ENCODE results near the gene BCAS3. TPM values are rescaled to one million over a fixed set of nuclear protein-coding genes. Genes with fewer than 3 reads are reported as not detected.

The BCAS3 gene
- 10 to 100 TPM; 20.7 to 76.3 (median 39.8) TPM for total RNA-seq

DNA sequence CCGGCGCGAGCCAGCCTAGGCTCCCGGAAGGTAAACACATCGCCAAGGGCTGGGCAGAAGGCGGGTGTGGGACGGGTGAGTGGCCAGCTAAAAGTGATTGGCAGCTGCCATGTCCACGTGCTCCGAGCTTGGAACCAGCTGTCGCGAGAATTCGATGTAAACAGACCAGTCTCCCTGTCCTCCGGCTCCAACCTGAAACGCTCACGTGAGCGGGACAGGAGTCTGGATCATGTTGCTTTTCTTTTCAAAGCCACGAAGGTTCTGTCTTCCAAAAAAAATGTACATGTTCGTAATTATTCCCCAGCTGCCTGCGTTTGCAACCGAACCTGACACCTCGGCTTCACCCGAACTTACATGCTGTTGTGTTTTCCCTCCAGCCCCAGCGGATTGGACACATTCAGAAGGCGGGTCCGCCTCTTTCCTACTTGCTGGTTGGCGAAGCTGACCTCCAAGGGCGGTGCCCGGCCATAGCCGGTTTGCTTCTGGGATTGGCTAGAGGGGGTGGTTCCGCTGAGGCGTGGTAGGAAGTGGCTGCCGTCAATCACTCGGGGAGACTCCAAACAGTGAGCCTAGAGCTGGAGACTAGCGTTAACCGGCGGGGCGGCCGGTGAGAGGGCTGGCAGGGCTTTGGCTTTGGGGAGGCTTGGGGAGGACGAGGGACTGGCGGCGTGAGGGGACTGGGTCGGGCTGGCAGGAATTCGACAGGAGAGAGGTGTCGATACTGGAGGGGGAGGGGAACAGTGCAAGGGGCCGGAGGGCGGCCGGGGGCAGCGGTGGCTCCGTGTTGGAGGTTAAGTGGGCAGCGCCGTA, at the start of gene BCAS3:
Gene BCAS3 (plus strand): TSS at position 544 of the 810 bp plus-strand sequence.
- in situ Hi-C loops (cut with MboI; ENCODE audit: low pct_ligation_motif_present in 1 of 4, low pct_unique_long_range_greater_than_20kb in 1 of 4, low sequenced_read_pairs in 3 of 4) (no loop called here), intact Hi-C loops (cut with DNase I; ENCODE audit: low total_unique reads) (no loop called here)
- Histone ChIP-seq H3K27me3 (no peaks in the 10 kb centered on the region), H3K9me3 (no peaks in the 10 kb centered on the region), H3K36me3 (no peaks in the 10 kb centered on the region), H3K4me1 (peaks cover 2 to 13% (median 9%) of the 10 kb centered on the region in 4 donors), H3K27ac (peak within 1 kb of the TSS; percentile 78 to 88 (median 80)), H3K4me3 (peak within 1 kb of the TSS; percentile 61 to 84 (median 74))
- 0 to 1% methylated on average over 1 to 51 of the region's 51 CpGs for WGBS, 2 donors (ENCODE audit: low coverage in 1 of 2)
- DNase-seq: peak; percentile 98
- TF ChIP-seq POLR2AphosphoS5 (IDR thresholded peaks at IDR 0.05) (peak; percentile 80 to 88 (median 87)), EP300 (IDR thresholded peaks at IDR 0.05; ENCODE audit: low read depth) (no peak), POLR2A (IDR thresholded peaks at IDR 0.05) (peak; percentile 89)
- TF ChIP-seq, protein P1, sequence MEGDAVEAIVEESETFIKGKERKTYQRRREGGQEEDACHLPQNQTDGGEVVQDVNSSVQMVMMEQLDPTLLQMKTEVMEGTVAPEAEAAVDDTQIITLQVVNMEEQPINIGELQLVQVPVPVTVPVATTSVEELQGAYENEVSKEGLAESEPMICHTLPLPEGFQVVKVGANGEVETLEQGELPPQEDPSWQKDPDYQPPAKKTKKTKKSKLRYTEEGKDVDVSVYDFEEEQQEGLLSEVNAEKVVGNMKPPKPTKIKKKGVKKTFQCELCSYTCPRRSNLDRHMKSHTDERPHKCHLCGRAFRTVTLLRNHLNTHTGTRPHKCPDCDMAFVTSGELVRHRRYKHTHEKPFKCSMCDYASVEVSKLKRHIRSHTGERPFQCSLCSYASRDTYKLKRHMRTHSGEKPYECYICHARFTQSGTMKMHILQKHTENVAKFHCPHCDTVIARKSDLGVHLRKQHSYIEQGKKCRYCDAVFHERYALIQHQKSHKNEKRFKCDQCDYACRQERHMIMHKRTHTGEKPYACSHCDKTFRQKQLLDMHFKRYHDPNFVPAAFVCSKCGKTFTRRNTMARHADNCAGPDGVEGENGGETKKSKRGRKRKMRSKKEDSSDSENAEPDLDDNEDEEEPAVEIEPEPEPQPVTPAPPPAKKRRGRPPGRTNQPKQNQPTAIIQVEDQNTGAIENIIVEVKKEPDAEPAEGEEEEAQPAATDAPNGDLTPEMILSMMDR (IDR thresholded peaks at IDR 0.05): no peak

DNA sequence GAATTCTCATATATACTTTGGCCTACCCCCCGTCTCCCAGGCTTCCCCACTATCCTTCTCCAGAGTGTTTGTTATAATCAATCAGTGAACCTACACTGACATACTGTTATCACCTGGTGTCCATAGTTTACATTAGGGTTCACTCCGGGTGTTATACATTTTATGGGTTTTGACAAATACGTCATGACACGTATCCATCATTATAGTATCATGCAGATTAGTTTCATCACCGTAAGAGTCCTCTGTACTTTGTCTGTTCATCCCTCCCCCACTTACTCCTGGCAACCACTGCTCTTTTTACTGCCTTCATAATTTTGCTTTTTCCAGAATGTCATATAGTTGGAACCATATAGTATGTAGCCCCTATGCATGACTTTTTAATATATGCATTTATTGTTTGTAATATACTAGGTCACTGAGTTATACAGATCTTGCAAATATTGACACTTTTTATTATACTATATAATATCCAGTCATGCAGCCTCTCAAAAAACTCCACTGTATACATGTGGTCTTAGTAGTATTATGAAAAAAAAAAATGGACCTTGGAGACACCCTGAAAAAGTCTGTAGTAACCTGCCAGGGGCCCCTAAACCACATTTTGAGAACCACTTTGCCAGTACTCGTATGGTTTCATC, 49.3 kb upstream of the BCAS3 start:
- DNase-seq: no peak
- no peaks in the 10 kb centered on the region for H3K9me3 ChIP-seq
- intact Hi-C loops (cut with DNase I; ENCODE audit: low total_unique reads): no loop called here
- peaks cover 0 to 10% (median 0%) of the 10 kb centered on the region in 4 donors for H3K36me3 ChIP-seq
- H3K4me1 ChIP-seq: no peaks in the 10 kb centered on the region
- in situ Hi-C loops (cut with MboI; ENCODE audit: low pct_ligation_motif_present in 1 of 4, low pct_unique_long_range_greater_than_20kb in 1 of 4, low sequenced_read_pairs in 3 of 4): loop anchor here in 2 of 4 donors (25.0 kb wide), 2 partner anchors 166 to 191 kb away; no protein-coding TSS in a partner anchor
- no peak overlapping the region for H3K4me3 ChIP-seq
- 64 to 70% methylated on average over 5 to 6 of the region's 6 CpGs for WGBS, 2 donors (ENCODE audit: low coverage in 1 of 2)
- H3K27me3 ChIP-seq: no peaks in the 10 kb centered on the region
- TF ChIP-seq POLR2A (IDR thresholded peaks at IDR 0.05) (no peak), EP300 (IDR thresholded peaks at IDR 0.05; ENCODE audit: low read depth) (no peak), POLR2AphosphoS5 (IDR thresholded peaks at IDR 0.05) (no peak)
- TF ChIP-seq, protein P1 (IDR thresholded peaks at IDR 0.05): no peak
- no peak overlapping the region for H3K27ac ChIP-seq

DNA sequence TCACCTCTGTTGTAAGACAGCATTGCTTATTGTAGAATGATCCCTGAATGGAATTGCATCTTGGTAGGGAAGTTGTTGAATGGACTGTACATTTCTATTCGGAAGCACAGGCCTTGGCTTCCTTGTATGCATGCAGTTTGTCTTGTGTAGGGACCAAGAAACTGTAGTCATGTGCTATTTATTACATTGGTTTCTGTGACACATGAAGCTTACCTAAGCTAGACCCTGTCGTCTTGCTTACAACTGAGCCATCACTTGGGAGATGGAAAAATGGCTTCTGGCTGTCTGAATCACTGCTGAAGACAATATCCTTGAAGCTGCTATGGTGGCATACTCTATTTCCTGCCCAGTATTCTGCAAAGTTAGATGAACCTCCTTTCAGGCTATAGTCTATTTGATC, 48.5 kb upstream of the BCAS3 start:
- WGBS, 2 donors (ENCODE audit: low coverage in 1 of 2): 83 to 88% methylated on average over 1 to 2 of the region's 2 CpGs
- Histone ChIP-seq H3K4me1 (no peaks in the 10 kb centered on the region), H3K36me3 (peaks cover 0 to 18% (median 0%) of the 10 kb centered on the region in 4 donors), H3K27me3 (no peaks in the 10 kb centered on the region), H3K4me3 (no peak overlapping the region), H3K27ac (no peak overlapping the region), H3K9me3 (no peaks in the 10 kb centered on the region)
- intact Hi-C loops (cut with DNase I; ENCODE audit: low total_unique reads): no loop called here
- in situ Hi-C loops (cut with MboI; ENCODE audit: low pct_ligation_motif_present in 1 of 4, low pct_unique_long_range_greater_than_20kb in 1 of 4, low sequenced_read_pairs in 3 of 4): loop anchor here in 2 of 4 donors (25.0 kb wide), 2 partner anchors 167 to 192 kb away; no protein-coding TSS in a partner anchor
- no peak for DNase-seq
- TF ChIP-seq EP300 (IDR thresholded peaks at IDR 0.05; ENCODE audit: low read depth) (no peak), POLR2A (IDR thresholded peaks at IDR 0.05) (no peak), POLR2AphosphoS5 (IDR thresholded peaks at IDR 0.05) (no peak)
- TF ChIP-seq, protein P1 (IDR thresholded peaks at IDR 0.05): no peak

DNA sequence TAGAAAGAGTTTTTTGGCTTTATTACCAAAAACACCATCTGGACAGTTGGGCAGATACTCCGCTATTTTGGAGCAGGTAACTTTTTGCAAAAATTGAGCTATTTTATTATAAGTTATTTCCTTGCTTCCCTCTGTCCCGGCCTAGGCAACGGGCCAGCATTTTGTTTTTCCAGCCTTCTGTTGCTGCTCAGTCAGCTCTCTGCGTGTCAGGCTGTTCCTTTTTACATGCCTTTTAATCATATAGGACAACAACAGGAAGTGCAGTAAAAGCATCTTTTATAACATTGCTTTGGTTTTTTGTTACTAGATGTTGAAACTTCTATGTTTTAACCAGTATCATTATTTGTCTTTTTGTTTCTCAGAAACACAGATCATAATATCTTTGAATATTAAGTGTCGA, 47.3 kb upstream of the BCAS3 start:
- TF ChIP-seq POLR2AphosphoS5 (IDR thresholded peaks at IDR 0.05) (no peak), EP300 (IDR thresholded peaks at IDR 0.05; ENCODE audit: low read depth) (no peak), POLR2A (IDR thresholded peaks at IDR 0.05) (no peak)
- TF ChIP-seq, protein P1 (IDR thresholded peaks at IDR 0.05): no peak
- in situ Hi-C loops (cut with MboI; ENCODE audit: low pct_ligation_motif_present in 1 of 4, low pct_unique_long_range_greater_than_20kb in 1 of 4, low sequenced_read_pairs in 3 of 4): loop anchor here in 3 of 4 donors (10.0 to 25.0 kb wide), 4 partner anchors 46 to 193 kb away; no protein-coding TSS in a partner anchor
- Histone ChIP-seq H3K36me3 (peaks cover 0 to 16% (median 3%) of the 10 kb centered on the region in 4 donors), H3K9me3 (no peaks in the 10 kb centered on the region), H3K4me3 (no peak overlapping the region), H3K27me3 (no peaks in the 10 kb centered on the region), H3K27ac (no peak overlapping the region), H3K4me1 (no peaks in the 10 kb centered on the region)
- 65 to 87% methylated on average over 5 of the region's 5 CpGs for WGBS, 2 donors (ENCODE audit: low coverage in 1 of 2)
- intact Hi-C loops (cut with DNase I; ENCODE audit: low total_unique reads): no loop called here
- peak; percentile 15 for DNase-seq

All from transverse colon (tissue), 4 donors.